Stimulated activated CD8-positive, alpha-beta memory T cell treated with anti-CD3 and anti-CD28 coated beads, Interleukin-7, amount 100 ng/mL, for 4 hours (primary cell): ENCODE data around the gene DUOX1.
"Not testable (repeated sequence)": the region's sequence is repeated elsewhere in the genome, so short reads cannot be mapped to it uniquely, and the experiment has no call there.

Experiments used
- DNase-seq, 2 donors: peaks; one replicate each; pipeline ENCODE4 v3.0.0-alpha.2; 2020; ENCODE audit warnings: low read depth in 2 of 2

DUOX1 gene

GRCh38 chr15:45129651-45130129, at the start of gene DUOX1, which contains the start of gene DUOXA1:
Gene DUOX1 (plus strand): TSS chr15:45129994. CDS start chr15:45131967, 1,973 bp downstream.
Gene DUOXA1 (minus strand): TSS chr15:45129879. CDS start chr15:45123014, 6,865 bp downstream.
- DNase-seq = peak in 1 of 2 donors; percentile 14

- DNase-seq = not testable (repeated sequence)
Measured at GRCh38 chr15:45080593-45080992, 49.2 kb upstream of the DUOX1 start.

GRCh38 chr15:45082412-45082811, 47.4 kb upstream of the DUOX1 start:
- DNase-seq = not testable (repeated sequence)

GRCh38 chr15:45083223-45083622, 46.6 kb upstream of the DUOX1 start:
- DNase-seq = no peak

GRCh38 chr15:45084163-45084562, 45.6 kb upstream of the DUOX1 start:
- no peak for DNase-seq

GRCh38 chr15:45087513-45087912, 42.3 kb upstream of the DUOX1 start:
- DNase-seq = no peak

- DNase-seq = no peak
Measured at GRCh38 chr15:45088801-45089711, 40.7 kb upstream of the DUOX1 start.

- DNase-seq = no peak
Measured at GRCh38 chr15:45089712-45090373, 40.0 kb upstream of the DUOX1 start.

- no peak for DNase-seq
Measured at GRCh38 chr15:45091161-45091560, 38.6 kb upstream of the DUOX1 start.

- DNase-seq = no peak
Measured at GRCh38 chr15:45091576-45091975, 38.2 kb upstream of the DUOX1 start.

GRCh38 chr15:45093013-45093412, 36.8 kb upstream of the DUOX1 start:
- no peak for DNase-seq

- no peak for DNase-seq
Measured at GRCh38 chr15:45093622-45094357, 36.0 kb upstream of the DUOX1 start.

- no peak for DNase-seq
Measured at GRCh38 chr15:45094358-45094730, 35.5 kb upstream of the DUOX1 start.

GRCh38 chr15:45095661-45096060, 34.1 kb upstream of the DUOX1 start:
- no peak for DNase-seq

- no peak for DNase-seq
Measured at GRCh38 chr15:45097466-45097865, 32.3 kb upstream of the DUOX1 start.

GRCh38 chr15:45099549-45100165, 30.1 kb upstream of the DUOX1 start:
- no peak for DNase-seq

- no peak for DNase-seq
Measured at GRCh38 chr15:45100884-45101625, 28.7 kb upstream of the DUOX1 start.

- DNase-seq = no peak
Measured at GRCh38 chr15:45101749-45102148, 28.0 kb upstream of the DUOX1 start.

GRCh38 chr15:45102226-45102625, 27.6 kb upstream of the DUOX1 start:
- DNase-seq = no peak

GRCh38 chr15:45104170-45104569, 25.6 kb upstream of the DUOX1 start:
- not testable (repeated sequence) for DNase-seq

- DNase-seq = no peak
Measured at GRCh38 chr15:45105586-45105985, 24.2 kb upstream of the DUOX1 start.
